Fibroblast of skin of left quadriceps (primary cell): ENCODE measurements around the gene GMEB2.
"Not testable (repeated sequence)": the region's sequence is repeated elsewhere in the genome, so short reads cannot be mapped to it uniquely, and the experiment has no call there.

ENCODE experiments used
- DNase-seq, 2 experiments: peaks; one replicate each; pipeline ENCODE4 v3.0.0-alpha.2; 2013; ENCODE audit warnings: low read depth in 2 of 2

The GMEB2 gene

DNA sequence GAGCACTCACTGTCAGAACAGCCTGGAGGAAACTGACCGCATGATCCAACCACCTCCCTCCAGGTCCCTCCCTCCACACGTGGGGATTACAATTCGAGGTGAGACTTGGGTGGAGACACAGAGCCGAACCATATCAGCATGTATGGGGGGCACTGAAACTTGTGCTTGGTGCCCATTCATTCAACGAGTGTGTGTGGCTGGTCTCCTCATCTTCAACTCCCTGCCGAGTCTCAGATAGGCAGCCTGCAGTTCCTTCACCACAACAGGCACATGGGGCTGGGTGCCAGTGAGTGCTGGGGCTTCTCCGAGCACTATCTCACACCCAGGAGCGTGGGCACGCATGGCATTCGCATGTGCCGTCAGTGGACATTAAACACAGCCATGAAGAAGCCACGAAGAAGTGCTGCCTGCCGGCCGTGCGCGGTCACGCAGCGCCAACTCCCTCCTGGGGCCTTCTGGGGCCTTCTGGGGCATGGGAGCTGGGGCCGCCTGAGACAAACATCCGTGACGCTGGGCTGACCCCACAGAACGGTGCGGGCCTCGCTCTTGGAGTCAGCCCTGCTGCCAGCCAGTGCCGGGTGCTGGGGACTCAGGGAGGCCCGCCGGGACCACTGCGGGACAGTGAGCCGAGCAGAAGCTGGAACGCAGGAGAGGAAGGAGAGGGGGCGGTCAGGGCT is 30.5 kb upstream of the GMEB2 start:
- DNase-seq = no peak

- no peak for DNase-seq
These were observed 29.6 kb upstream of the GMEB2 start for GRCh38 chr20:63656451-63656850.

GRCh38 chr20:63655249-63655648 is 28.3 kb upstream of the GMEB2 start:
- DNase-seq = no peak

DNA sequence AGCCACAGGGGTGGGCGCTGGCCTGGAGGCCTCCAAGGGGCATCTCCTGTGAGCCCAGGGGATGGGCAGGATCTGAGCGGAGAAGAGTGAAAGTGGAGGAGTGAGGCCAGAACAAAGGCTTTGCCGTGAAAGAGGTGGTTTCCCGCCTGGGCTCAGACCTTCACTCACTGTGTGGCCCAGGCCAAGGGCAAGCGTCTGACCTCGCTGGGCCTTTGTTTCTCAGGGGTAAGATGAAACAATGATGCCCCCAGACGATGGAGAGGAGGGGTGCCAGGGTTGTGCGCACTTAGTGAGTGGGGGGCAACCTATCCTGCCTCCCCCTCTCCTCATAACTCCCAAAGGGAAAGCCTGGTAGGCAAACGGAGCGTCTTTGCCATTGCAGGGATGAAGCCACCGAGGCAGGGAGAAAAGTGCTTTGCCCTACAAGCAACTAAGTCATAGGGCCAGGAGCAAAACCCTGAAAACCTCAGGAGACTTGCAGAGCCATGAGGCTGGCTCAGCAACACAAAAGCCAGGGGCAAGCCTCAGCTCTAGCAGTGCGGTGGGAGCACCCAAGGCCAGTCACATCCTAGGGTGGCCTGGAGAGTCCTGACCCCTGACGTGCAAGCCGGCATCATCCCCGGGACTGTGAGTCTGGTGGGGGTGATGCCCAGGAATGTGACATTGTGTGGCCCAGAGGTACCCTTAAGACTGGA is 27.2 kb upstream of the GMEB2 start:
- no peak for DNase-seq

DNA sequence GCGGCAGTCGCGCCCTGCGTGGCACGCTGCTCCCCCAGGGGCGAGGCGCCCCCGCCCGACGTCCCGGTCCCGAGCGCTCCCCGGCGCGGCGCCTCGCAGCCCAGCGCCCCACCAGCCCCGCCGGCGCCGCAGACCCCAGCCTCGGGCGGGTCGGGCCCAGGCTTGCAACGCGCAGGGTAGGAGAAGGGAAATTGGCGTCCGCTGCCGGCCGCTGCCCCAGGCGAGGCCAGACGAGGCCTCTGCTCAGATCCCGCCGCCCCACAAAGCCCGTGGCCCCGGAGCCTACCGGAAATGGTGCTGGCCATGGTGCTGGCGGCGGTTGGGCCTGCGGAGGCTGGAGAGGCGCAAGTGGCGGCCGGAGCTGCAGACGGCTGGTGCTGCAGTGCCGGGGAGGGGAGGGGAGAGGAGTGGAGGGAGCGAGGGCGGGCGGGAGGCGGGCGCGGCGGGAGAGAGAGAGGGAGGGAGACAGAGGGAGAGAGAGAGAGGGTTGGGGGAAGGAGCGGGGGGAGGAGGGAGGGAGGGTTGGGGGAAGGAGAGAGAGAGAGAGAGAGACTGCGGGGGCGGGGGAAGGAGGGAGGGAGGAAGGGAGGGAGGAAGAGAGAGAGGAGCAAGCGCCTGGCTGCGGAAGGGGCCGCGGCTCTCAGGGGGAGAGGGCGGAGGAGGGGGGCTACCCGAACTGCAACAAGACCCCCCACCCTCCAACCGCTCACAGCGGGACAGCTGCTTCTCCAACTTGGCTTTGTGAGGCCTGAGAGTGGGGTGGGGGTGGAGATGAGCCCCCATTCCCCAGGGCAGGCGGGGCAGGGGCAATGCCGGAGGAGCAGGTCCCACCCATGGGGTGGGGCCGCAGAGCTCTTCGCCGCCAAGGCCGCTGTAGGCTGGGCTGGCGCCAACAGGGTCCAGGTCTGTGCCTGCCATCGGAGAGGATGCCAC is 26.4 kb upstream of the GMEB2 start, which contains the start of gene STMN3:
STMN3 (minus strand) TSS at position 384 of the 933 bp plus-strand sequence; CDS start at position 305, 79 bp downstream.
- peak; percentile 81 to 82 for DNase-seq

DNA sequence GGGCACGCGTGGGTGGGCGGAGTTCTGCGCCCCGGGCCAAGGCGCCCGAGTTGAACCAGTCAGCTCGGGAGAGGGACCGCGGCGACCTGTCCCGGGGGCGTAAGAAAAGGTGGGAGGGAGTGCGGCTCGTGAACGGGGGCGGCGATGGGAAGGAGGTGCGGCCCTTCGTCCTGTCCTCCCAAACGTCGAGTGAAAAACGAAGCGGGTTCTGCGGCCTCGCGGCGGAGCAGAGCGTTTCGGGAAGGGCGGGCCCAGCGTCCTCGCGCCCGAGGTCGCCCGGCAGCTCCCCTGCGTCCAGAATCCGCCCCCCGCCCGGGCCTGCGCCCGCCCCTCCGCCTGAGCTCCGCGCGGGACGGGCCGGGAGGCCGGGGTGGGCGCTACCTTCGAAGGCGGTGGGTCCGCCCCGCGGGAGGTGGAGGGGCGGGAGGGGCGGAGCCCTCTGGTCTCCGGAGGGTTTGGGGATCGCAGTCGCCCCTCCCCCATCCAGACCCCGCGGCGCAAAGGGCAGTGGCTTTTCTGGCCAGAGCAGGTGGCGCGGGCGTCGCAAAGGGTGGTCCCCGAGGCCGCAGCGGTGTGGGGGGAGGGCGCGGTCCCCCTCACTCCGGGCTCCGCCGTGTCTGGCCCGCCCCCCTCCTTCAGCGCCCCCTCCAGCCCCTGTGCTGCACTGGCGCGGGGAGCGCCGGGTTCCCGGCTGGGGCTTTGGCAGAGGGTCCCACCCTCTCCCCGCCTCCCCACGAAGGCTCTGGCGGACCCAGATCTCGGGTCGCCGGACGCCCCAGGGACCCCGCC is 25.5 kb upstream of the GMEB2 start:
- DNase-seq = no peak

DNA sequence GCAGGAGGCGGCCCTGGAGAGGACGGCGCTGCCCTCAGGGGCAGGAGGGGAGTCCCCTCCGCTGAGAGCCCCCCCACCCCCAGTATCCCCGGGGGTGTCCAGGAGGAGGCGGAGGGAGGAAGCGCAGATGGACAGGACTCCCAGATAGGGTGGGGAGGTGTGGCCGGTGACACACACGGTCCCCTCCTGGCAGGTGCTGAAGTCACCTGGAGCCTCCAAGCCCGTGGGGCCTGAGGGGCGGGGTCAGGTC is 25.0 kb upstream of the GMEB2 start:
- DNase-seq = no peak

DNA sequence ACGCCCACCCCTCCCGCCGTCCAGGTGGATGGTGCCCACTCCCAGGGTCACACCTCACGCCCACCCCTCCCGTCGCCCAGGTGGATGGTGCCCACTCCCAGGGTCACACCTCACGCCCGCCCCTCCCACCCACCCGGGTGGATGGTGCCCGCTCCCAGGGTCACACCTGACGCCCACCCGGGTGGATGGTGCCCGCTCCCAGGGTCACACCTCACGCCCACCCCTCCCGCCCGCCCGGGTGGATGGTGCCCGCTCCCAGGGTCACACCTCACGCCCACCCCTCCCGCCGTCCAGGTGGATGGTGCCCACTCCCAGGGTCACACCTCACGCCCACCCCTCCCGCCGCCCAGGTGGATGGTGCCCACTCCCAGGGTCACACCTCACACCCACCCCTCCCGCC is 23.6 kb upstream of the GMEB2 start:
- not testable (repeated sequence) for DNase-seq

GRCh38 chr20:63648895-63649589 is 22.1 kb upstream of the GMEB2 start:
- DNase-seq = no peak

DNA sequence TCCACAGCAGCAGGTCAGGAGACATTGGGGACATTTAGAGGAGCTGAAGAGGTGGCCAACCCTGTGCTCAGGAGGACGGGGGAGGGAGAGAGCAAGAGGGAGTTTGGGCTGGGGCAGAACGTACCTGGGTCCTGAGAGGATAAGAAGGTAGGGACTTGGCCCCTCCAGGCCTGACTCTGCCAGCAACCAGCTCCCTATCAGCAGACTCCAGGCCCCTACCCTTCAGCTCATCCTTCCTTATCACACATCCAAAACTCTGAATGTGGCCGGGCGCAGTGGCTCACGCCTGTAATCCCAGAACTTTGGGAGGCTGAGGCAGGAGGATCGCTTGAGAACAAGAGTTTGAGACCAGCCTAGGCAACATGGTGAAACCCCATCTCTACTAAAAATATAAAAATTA is 21.3 kb upstream of the GMEB2 start:
- no peak for DNase-seq

DNA sequence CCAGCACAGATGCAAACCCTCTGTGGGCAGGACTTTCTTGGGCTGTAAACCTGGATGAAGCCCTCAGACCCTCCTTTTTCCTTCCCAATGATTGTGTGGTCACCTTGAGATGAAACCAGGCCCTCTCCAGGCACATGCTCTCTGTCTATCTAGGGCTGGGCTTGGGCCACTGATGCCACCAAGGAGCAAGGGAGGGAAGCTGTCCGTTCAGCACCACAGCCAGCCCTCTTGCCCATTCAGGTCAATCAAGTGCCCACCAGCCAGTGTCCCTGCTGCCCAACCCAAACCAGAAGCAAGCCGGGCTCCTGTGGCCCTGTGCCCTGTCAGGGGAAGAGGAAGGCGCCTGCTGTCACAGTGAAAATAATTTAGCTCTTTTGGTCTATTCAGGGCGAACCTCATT is 18.3 kb upstream of the GMEB2 start:
- DNase-seq = no peak

DNA sequence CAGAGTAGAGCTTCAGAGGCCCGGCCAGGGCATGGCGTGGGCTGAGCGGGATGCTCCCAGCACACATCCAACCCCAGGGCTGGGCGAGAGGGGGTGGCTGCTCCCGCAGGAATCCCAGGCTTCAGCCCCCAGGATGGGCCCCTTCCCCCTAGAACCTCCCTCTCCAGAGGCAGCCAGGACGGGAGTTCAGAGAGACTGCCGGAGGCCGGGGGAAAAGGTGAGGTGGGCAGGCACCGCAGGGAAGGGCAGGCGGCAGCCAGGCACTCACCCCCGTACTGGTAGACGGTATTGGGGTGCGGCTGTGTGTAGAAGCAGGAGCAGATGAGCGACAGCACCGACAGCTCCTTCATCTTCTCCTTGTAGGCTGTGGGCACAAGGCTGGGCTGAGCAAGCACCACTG is 17.0 kb upstream of the GMEB2 start:
- no peak for DNase-seq

DNA sequence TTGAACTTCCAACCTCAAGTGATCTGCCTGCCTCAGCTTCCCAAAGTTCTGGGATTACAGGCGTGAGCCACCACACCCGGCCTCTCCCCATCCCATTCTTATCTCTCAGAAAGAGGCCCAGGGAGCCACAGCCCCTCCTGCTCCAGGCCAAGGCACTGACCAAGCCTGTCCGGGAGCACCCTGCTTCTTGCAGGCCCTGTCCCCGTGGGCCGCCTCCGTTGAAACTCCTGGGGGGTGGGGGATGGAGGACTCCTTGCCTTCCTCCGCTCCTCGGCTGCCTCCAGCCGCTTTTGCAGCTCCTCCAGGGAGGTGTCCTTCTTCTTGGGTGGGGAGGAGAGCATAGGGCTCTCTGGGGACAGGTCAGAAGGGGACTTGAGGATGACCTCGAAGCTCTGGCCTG is 16.6 kb upstream of the GMEB2 start:
- DNase-seq = no peak

- no peak for DNase-seq
These were observed 15.8 kb upstream of the GMEB2 start for GRCh38 chr20:63642527-63643247.

GRCh38 chr20:63641792-63642523 is 15.1 kb upstream of the GMEB2 start:
- DNase-seq = peak in 1 of 2 experiments; percentile 43

DNA sequence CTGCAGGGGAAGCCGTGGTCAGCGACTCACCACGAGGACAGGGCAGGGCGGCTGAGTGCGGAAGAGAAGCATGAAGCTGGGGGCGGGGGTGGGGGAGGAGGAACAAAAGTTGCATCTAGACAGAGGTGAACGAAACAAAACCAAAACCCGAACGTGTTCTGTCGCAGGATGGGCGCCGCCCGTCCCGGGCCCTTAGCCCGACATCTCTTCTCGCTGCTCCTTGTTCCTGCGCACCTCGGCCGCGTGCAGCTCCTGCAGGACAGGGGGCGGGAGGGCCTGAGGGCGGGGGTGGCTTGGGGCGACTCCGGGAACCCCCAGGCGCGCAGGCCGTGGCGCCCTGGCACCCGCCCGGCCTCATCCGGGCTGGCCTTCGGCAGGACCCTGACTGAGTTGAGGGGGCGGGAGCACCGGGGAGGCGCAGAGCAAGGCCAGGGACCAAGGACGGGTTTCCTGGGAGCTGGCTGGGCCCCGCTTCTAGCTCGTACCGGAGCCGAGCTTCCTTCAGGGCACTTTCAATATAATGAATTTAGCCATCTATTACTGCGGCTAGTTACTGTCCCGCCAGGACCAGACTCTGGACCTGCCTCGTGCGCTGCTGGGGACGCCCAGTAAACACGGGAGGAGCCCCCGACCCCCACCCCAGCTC is 14.4 kb upstream of the GMEB2 start:
- no peak for DNase-seq

GRCh38 chr20:63640686-63641085 is 13.8 kb upstream of the GMEB2 start:
- DNase-seq = not testable (repeated sequence)

- DNase-seq = no peak
These were observed 13.2 kb upstream of the GMEB2 start for GRCh38 chr20:63640086-63640485.
